ENCODE results near the gene SCN2A. TPM values are rescaled to one million over a fixed set of nuclear protein-coding genes. Genes with fewer than 3 reads are reported as not detected.

Gene SCN2A
- total RNA-seq, 1 experiment from 2014 or later, result not detected

DNA sequence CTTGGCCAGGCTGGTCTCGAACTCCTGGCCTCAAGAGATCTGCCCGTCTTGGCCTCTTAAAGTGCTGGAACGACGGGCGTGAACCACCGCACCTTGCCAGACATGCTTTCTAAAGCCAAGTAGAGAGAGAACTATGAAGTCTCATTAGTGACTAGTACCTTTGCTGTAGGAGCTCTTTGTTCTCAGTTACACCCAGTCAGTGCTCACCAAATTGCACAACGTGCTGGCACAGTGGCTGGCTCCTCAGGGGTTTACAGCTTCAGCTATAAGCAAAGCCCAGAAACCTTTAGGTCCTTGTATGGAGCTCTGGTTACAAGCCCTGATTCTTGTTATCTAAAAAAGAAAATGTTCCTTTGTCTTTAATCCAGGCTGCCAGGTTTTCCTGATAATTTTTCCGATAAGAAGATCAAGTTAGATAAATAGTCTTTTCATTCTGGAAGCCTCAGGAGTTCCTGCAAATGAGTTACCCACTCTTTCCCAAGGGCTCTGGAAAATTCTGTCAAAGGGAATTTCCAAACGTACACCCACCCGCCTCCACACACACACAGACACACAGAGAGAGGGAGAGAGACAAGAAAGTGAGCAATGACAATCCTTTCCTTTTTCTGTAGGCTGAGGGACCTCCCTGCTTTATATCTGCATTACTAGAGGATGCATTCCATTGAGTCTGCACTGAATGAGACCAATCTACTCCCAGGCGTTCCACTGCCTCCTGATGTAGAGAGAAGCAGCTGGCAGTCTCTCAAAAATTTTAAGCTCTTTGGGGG, 130.1 kb downstream of the SCN2A start:
- intact Hi-C loops (cut with micrococcal nuclease; ENCODE audit: unreplicated experiment), result no loop called here
- Mint-ChIP-seq H3K36me3 (ENCODE audit: insufficient read depth, unreplicated experiment) (no peaks in the 10 kb centered on the region), H3K4me3 (ENCODE audit: unreplicated experiment) (no peak overlapping the region), H3K27ac (ENCODE audit: unreplicated experiment) (no peak overlapping the region), H3K27me3 (ENCODE audit: insufficient read depth, unreplicated experiment) (no peaks in the 10 kb centered on the region), H3K9me3 (ENCODE audit: unreplicated experiment) (no peaks in the 10 kb centered on the region), H3K4me1 (ENCODE audit: low read depth, unreplicated experiment) (peaks cover 12% of the 10 kb centered on the region)
- ChIA-PET CTCF (no interaction called here), POLR2A (no interaction called here)
- BruUV-seq (replicated peaks), result no TSS peak
- DNase-seq, result peak; percentile 35 to 46
- H3K36me3 ChIP-seq (ENCODE audit: control insufficient read depth, insufficient read depth, low read length), result no peaks in the 10 kb centered on the region
- no peaks in the 10 kb centered on the region for H3K27me3 ChIP-seq (replicated peaks; ENCODE audit: control insufficient read depth, insufficient read depth, low read length)
- TF ChIP-seq, protein P1, sequence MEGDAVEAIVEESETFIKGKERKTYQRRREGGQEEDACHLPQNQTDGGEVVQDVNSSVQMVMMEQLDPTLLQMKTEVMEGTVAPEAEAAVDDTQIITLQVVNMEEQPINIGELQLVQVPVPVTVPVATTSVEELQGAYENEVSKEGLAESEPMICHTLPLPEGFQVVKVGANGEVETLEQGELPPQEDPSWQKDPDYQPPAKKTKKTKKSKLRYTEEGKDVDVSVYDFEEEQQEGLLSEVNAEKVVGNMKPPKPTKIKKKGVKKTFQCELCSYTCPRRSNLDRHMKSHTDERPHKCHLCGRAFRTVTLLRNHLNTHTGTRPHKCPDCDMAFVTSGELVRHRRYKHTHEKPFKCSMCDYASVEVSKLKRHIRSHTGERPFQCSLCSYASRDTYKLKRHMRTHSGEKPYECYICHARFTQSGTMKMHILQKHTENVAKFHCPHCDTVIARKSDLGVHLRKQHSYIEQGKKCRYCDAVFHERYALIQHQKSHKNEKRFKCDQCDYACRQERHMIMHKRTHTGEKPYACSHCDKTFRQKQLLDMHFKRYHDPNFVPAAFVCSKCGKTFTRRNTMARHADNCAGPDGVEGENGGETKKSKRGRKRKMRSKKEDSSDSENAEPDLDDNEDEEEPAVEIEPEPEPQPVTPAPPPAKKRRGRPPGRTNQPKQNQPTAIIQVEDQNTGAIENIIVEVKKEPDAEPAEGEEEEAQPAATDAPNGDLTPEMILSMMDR (IDR thresholded peaks at IDR 0.05; ENCODE audit: insufficient read depth in 1 of 2, low read depth in 1 of 2, low read length in 1 of 2, severe bottlenecking in 1 of 2, unreplicated experiment in 1 of 2), result no peak
- H3K4me3 ChIP-seq (ENCODE audit: low read depth, low read length), result no peak overlapping the region
- H3K9me3 ChIP-seq, result no peaks in the 10 kb centered on the region
- H3K4me1 ChIP-seq, result no peaks in the 10 kb centered on the region; the same call in 1 of the 2 replicates

DNA sequence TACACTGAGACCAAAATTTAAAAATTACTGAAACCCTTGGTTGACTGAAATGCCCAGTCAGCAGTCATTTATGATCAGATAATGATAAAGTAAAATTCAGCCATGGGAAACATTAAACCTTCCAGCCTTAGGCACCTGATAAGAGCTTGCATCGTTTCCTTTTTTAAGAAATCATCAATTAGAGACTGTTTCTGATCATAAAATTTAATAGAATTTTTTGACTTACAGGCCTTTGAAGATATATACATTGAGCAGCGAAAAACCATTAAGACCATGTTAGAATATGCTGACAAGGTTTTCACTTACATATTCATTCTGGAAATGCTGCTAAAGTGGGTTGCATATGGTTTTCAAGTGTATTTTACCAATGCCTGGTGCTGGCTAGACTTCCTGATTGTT, 130.7 kb downstream of the SCN2A start:
- H3K36me3 ChIP-seq (ENCODE audit: control insufficient read depth, insufficient read depth, low read length), result no peaks in the 10 kb centered on the region
- TF ChIP-seq, protein P1 (IDR thresholded peaks at IDR 0.05; ENCODE audit: insufficient read depth in 1 of 2, low read depth in 1 of 2, low read length in 1 of 2, severe bottlenecking in 1 of 2, unreplicated experiment in 1 of 2), result no peak
- BruUV-seq (replicated peaks), result no TSS peak
- Mint-ChIP-seq H3K36me3 (ENCODE audit: insufficient read depth, unreplicated experiment) (no peaks in the 10 kb centered on the region), H3K27ac (ENCODE audit: unreplicated experiment) (no peak overlapping the region), H3K9me3 (ENCODE audit: unreplicated experiment) (no peaks in the 10 kb centered on the region), H3K4me3 (ENCODE audit: unreplicated experiment) (no peak overlapping the region), H3K27me3 (ENCODE audit: insufficient read depth, unreplicated experiment) (no peaks in the 10 kb centered on the region), H3K4me1 (ENCODE audit: low read depth, unreplicated experiment) (peaks cover 12% of the 10 kb centered on the region)
- ChIA-PET CTCF (no interaction called here), POLR2A (no interaction called here)
- H3K9me3 ChIP-seq, result no peaks in the 10 kb centered on the region
- intact Hi-C loops (cut with micrococcal nuclease; ENCODE audit: unreplicated experiment), result no loop called here
- DNase-seq, result no peak
- no peaks in the 10 kb centered on the region for H3K27me3 ChIP-seq (replicated peaks; ENCODE audit: control insufficient read depth, insufficient read depth, low read length)
- H3K4me1 ChIP-seq, result no peaks in the 10 kb centered on the region; the same call in 1 of the 2 replicates
- no peak overlapping the region for H3K4me3 ChIP-seq (ENCODE audit: low read depth, low read length)

DNA sequence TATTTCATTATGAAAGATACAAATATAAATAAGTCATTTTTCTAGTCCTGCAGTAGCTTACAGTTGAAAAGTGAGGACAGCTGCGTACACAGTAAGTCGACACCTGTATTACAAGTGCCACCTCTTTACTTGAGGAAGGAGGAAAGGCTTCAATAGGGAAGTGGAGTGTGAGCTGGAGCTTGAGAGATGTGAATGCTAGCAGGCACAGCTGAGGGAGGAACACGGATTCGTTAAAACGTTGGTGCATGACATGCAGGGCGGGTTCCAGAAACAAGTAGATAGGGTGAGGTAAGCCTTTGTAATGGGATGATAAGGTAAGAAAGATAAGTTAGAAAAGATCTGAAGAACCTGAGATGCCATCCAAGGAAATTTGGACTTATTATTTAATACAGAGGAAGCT, 132.1 kb downstream of the SCN2A start:
- peak in 1 of 2 experiments; percentile 2 for DNase-seq
- POLR2A ChIA-PET, result no interaction called here
- H3K9me3 Mint-ChIP-seq (ENCODE audit: unreplicated experiment), result no peaks in the 10 kb centered on the region
- H3K27ac Mint-ChIP-seq (ENCODE audit: unreplicated experiment), result no peak overlapping the region
- Histone ChIP-seq H3K4me3 (ENCODE audit: low read depth, low read length) (no peak overlapping the region), H3K9me3 (no peaks in the 10 kb centered on the region), H3K36me3 (ENCODE audit: control insufficient read depth, insufficient read depth, low read length) (no peaks in the 10 kb centered on the region), H3K27me3 (replicated peaks; ENCODE audit: control insufficient read depth, insufficient read depth, low read length) (no peaks in the 10 kb centered on the region), H3K4me1 (no peaks in the 10 kb centered on the region; the same call in 1 of the 2 replicates)
- intact Hi-C loops (cut with micrococcal nuclease; ENCODE audit: unreplicated experiment), result no loop called here
- no peaks in the 10 kb centered on the region for H3K27me3 Mint-ChIP-seq (ENCODE audit: insufficient read depth, unreplicated experiment)
- CTCF ChIA-PET, result interaction anchor here (0.6 kb wide), 1 partner anchor 20 kb away, joined by 4 read pairs; no protein-coding TSS in a partner anchor
- H3K36me3 Mint-ChIP-seq (ENCODE audit: insufficient read depth, unreplicated experiment), result no peaks in the 10 kb centered on the region
- peaks cover 12% of the 10 kb centered on the region for H3K4me1 Mint-ChIP-seq (ENCODE audit: low read depth, unreplicated experiment)
- no TSS peak for BruUV-seq (replicated peaks)
- TF ChIP-seq, protein P1 (IDR thresholded peaks at IDR 0.05; ENCODE audit: insufficient read depth in 1 of 2, low read depth in 1 of 2, low read length in 1 of 2, severe bottlenecking in 1 of 2, unreplicated experiment in 1 of 2), result no peak
- no peak overlapping the region for H3K4me3 Mint-ChIP-seq (ENCODE audit: unreplicated experiment)

Data from Caco-2 (cell line).